Erythroblast (primary cell): ENCODE measurements around the gene NRXN3.

Experiments
- GATA1 ChIP-seq: IDR thresholded peaks from 2 replicates; pipeline ENCODE4 v1.6.1; 2011; ENCODE audit warnings: low read depth, mild to moderate bottlenecking, control low read depth, low read length, moderate library complexity
- POLR2A ChIP-seq: IDR thresholded peaks from 2 replicates; pipeline ENCODE4 v1.6.1; 2011; ENCODE audit warnings: mild to moderate bottlenecking, low read length

DNA sequence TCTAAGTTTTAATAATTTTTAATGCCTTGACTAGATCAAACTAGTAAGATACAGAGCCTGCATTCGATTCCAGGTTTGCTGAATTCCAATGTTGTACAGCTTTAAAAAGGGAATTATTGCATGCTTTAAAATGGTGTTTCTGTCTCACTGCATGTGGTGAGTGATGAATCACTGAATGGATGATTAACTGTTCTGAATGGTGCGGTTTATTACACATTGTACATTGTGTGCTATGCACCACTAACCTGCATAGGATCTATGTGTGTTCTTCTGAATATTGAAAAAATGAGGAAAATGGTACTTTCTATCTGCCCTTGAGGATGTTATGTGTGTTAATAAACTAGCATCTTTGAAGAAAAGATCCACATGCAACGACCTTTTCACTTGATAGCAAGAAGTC, 231.7 kb downstream of the NRXN3 start:
- TF ChIP-seq POLR2A (no peak), GATA1 (no peak)
